Omental fat pad (tissue), 4 donors: Measurements from ENCODE around the gene HSPB7. TPM values are rescaled to one million over a fixed set of nuclear protein-coding genes. Genes with fewer than 3 reads are reported as not detected.

Experiments used
- ATAC-seq: fragments of 150-250 bp; one replicate; pipeline ENCODE4 v1.9.1; 2016; ENCODE audit warnings: mild to moderate bottlenecking, moderate library complexity; ENCODE audit not compliant: low FRiP score
- DNase-seq: peaks from one replicate; pipeline ENCODE4 v3.0.0-alpha.2; 2019; ENCODE audit warnings: low spot score
- small RNA-seq: library from RNA; depleted of rRNA; stranded (forward); fragments of <200 nt; gene quantifications from one replicate; pipeline ENCODE3, GENCODE V24; 2016
- total RNA-seq, 4 donors: library from RNA; depleted of rRNA; stranded (reverse); fragments of >200 nt; gene quantifications; one replicate each; pipeline ENCODE4 v1.1.0, GENCODE V29; 2016
- TF ChIP-seq, protein P1 (sequence below), 3 donors: fragments of 450-650 bp; IDR thresholded peaks; one replicate each; pipeline ENCODE4 v1.5.1; 2016 to 2017; ENCODE audit warnings: antibody characterized with exemption in 3 of 3, mild to moderate bottlenecking in 3 of 3, moderate library complexity in 2 of 3

The HSPB7 gene
- total RNA-seq, 4 donors from 2014 or later: 65.7 to 157 (median 128) TPM

DNA sequence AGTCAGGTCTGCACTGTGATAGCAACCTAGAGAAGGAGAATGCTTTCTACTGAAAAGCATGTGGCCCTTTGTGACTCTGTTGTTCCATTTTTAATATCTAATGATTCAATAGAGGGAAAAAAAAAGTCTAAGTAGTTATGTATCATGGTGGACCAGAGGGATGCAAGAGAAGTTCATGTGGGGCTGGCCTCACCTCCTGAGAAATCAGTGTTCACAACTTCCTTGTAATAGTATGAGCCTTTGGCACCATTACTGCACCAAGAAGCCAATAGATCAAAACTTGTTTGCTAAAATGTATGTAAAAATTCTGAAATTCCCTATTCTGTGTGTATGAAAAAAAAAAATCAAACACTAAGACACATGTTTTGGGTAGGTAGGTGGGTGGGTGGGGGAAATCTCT is 46.9 kb downstream of the HSPB7 start:
- ATAC-seq: no peak
- DNase-seq: no peak
- TF ChIP-seq, protein P1, sequence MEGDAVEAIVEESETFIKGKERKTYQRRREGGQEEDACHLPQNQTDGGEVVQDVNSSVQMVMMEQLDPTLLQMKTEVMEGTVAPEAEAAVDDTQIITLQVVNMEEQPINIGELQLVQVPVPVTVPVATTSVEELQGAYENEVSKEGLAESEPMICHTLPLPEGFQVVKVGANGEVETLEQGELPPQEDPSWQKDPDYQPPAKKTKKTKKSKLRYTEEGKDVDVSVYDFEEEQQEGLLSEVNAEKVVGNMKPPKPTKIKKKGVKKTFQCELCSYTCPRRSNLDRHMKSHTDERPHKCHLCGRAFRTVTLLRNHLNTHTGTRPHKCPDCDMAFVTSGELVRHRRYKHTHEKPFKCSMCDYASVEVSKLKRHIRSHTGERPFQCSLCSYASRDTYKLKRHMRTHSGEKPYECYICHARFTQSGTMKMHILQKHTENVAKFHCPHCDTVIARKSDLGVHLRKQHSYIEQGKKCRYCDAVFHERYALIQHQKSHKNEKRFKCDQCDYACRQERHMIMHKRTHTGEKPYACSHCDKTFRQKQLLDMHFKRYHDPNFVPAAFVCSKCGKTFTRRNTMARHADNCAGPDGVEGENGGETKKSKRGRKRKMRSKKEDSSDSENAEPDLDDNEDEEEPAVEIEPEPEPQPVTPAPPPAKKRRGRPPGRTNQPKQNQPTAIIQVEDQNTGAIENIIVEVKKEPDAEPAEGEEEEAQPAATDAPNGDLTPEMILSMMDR (IDR thresholded peaks at IDR 0.05): no peak

DNA sequence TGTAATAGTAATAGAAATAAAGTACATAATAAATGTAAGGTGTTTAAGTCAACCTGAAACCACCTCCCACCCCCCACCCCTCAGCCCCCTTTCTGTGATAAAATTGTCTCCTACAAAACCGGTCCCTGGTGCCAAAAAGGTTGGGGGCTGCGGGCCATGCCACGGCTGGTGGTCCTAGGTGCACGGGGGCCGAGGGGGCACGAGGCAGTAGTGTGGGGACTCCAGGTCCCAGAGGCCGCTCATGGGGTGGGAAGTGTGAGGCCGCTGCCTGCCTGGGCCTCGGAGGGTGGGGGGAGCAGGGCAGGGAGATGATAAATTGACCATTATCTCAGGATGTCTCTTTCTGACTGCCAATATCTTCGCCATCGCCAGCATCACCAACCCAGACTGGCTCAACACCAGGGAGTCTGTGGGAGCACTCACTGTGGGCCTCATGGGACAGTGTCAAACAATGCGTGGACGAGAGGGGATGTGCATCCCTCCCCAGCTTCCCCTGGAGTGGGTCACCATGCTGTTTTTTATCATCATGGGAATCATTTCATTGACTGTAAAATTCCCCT is 48.4 kb downstream of the HSPB7 start:
- TF ChIP-seq, protein P1 (IDR thresholded peaks at IDR 0.05): no peak
- peak; percentile 14 for DNase-seq
- no peak for ATAC-seq

DNA sequence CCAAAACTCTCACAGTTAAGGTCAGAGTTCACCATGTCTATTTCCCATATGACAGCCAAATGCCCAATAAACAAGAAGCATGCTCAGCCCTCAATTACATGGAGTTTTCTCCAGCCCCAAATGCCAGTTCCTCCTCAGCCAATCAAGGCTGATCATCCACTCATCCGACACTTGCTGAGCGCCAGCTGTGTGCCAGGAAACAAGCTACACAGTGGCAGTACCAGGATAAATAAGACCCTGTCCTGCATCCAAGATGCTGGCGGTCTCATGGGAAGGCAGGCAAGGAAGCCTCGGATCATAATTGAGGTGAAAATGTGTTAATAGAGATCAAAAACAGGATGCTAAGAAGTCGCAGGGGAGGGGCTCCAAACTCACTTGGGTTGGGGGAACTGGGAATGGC is 49.7 kb downstream of the HSPB7 start:
- peak; percentile 11 for DNase-seq
- TF ChIP-seq, protein P1 (IDR thresholded peaks at IDR 0.05): no peak
- ATAC-seq: no peak

DNA sequence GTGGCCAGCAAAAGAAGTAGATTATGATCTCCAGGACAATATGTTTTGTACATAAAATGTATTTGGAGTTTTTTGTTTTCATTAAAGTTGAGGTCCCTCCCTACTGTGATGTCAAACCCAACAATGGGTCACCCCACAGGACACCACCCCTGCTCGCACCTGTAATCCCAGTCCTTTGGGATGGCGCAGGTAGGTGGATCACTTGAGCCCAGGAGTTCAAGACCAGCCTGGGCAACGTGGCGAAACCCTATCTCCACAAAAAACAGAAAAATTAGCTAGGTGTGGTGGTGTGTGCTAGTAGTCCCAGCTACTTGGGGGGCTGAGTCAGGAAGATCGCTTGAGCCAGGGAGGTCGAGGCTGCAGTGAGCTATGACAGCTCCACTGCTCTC is 50.9 kb downstream of the HSPB7 start:
- no peak for ATAC-seq
- DNase-seq: no peak
- TF ChIP-seq, protein P1 (IDR thresholded peaks at IDR 0.05): no peak

DNA sequence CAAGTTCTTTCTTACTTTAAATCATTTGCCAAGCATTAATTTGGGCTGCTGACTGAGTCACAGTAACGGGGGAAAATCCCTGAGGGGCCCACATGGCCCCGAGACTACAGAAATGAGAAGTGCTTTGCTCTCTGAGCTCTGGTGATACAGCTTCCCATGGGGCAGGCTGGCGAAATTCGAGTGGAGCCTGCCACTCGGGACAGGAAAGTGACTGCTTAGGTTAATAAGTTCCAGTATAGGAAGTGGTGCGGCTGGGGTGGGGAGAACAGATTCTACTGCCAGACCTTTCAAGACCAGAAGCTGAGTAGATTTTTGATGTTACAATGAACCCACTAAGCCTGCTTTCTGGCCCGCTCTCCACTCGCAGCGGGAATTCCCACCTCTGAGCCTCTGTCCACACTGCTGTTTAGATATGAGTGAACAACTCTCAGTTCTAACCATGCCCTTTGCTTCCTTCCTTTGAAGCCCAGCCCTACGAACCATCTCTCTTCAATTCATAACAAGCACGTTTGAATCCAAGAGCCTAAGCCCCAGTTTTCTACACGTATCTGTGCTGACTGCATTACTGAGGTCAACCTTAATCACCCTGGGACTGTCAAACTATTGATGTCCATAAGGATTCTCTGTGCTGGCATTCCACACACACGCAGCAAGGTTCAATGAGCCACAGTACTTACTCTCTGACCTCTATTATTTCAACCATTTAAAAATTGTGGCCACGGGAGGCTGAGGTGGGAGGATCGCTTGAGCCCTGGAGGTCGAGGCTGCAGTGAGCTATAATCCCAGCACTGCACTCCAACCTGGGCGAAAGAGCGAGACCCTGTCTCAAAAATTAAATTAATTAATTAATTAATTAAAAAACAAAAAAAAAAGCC is 51.5 kb downstream of the HSPB7 start:
- DNase-seq: peak; percentile 41
- peak; percentile 44 for ATAC-seq
- TF ChIP-seq, protein P1 (IDR thresholded peaks at IDR 0.05): no peak

DNA sequence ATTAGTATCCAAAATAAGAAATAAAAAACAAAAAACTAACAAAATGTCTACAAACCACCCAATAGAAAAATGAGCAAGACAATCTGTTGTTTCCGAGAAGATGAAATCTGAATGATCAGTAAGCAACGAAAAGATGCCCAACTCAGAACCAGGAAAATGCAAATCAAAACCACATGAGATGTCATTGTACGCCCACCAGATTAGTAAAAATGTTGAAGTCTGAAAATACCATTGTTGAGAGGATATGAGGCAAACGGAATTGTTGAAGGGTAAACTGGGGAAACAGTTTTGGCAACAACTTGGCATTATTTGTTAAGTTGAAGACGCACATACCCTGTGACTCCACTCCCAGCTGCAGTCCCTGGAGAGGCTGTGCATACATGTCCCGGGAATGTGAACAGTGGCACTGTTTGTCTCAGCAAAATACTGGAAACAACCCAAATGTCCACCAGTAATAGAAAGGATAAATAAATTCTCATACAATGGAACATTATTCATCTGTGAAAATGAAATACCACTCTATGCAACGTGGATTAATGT is 52.5 kb downstream of the HSPB7 start:
- no peak for DNase-seq
- TF ChIP-seq, protein P1 (IDR thresholded peaks at IDR 0.05): no peak
- peak; percentile 34 for ATAC-seq

Small RNAs within 50 kb of the gene (small RNA-seq; reads per million reads assigned to genes)
- gene AL355994.1 (not detected), gene AL355994.5 (not detected)

Other genes with a start within 250 kb of the HSPB7 start
- 1 to 10 TPM in 2 of 4 donors, under 1 TPM in 2; 0.63 to 1.9 (median 0.95) TPM for gene UQCRHL, start 210.4 kb downstream of the HSPB7 start, total RNA-seq
- 10 to 100 TPM; 33.4 to 64.0 (median 51.5) TPM for gene SPEN, start 170.3 kb downstream of the HSPB7 start, total RNA-seq
- 10 to 100 TPM; 20.7 to 53.6 (median 27.8) TPM for gene ZBTB17, start 41.9 kb downstream of the HSPB7 start, total RNA-seq
- not detected for gene SRARP, start 13.8 kb downstream of the HSPB7 start, total RNA-seq
- gene CLCNKA, start 4.0 kb upstream of the HSPB7 start, total RNA-seq: 1 to 10 TPM in 2 of 4 donors, under 1 TPM in 2; 0.37 to 2.4 (median 1.0) TPM
- gene CLCNKB, start 25.7 kb upstream of the HSPB7 start, total RNA-seq: 1 to 10 TPM in 2 of 4 donors, under 1 TPM in 1, not detected in 1; 0.38 to 2.2 (median 1.6) TPM
- not detected for gene FAM131C, start 55.6 kb upstream of the HSPB7 start, total RNA-seq
- gene EPHA2, start 138.0 kb upstream of the HSPB7 start, total RNA-seq: 10 to 100 TPM; 15.3 to 41.8 (median 28.6) TPM
- 10 to 100 TPM in 1 of 4 donors, 1 to 10 TPM in 3; 2.6 to 10.6 (median 3.9) TPM for gene ARHGEF19, start 194.6 kb upstream of the HSPB7 start, total RNA-seq
- gene CPLANE2, start 219.1 kb upstream of the HSPB7 start, total RNA-seq: 10 to 100 TPM in 1 of 4 donors, 1 to 10 TPM in 3; 2.0 to 13.3 (median 4.7) TPM